OCI-LY1 (cell line): Measurements from ENCODE around the gene SEPTIN5.

Experiments
- CTCF ChIP-seq: fragments of 200-600 bp; sonication (generic), shearing (Covaris generic); IDR thresholded peaks from 2 replicates; pipeline ENCODE4 v1.5.1; 2017; ENCODE audit warnings: mild to moderate bottlenecking, antibody characterized with exemption, low read length, moderate library complexity, mixed read lengths
- EZH2 ChIP-seq: fragments of 200-600 bp; sonication (generic), shearing (Covaris generic); IDR thresholded peaks from 2 replicates; pipeline ENCODE4 v1.8.0; 2017; ENCODE audit warnings: borderline replicate concordance, mixed run types, mild to moderate bottlenecking, antibody characterized with exemption, low read length, moderate library complexity, mixed read lengths

- TF ChIP-seq CTCF, result no peak
- TF ChIP-seq EZH2, result no peak
Observed at GRCh38 chr22:19734163-19734562, 19.9 kb downstream of the SEPTIN5 start.
